Natural killer cell (primary cell): ENCODE data around the gene GRIK5. TPM values are rescaled to one million over a fixed set of nuclear protein-coding genes. Genes with fewer than 3 reads are reported as not detected.

ENCODE experiments used
- ATAC-seq, 3 donors: fragments of 150-1000 bp in 2 of 3; fragments of 200-7000 bp in 1 of 3; cut with Tn5 transposase; 1 replicate in 1 of 3; 2 replicates in 2 of 3; pipeline ENCODE4 v1.10.0; 2021; ENCODE audit warnings: mild to moderate bottlenecking in 2 of 3, moderate library complexity in 2 of 3
- DNase-seq, 2 donors: peaks; one replicate each; pipeline versions ENCODE4 v3.0.0 to v3.0.0-alpha.2; 2013 to 2021; ENCODE audit warnings: mixed read lengths in 1 of 2
- H3K27ac ChIP-seq: one replicate; pipeline ENCODE4 v1.5.1; 2013; ENCODE audit warnings: mild to moderate bottlenecking, low read length
- H3K27me3 ChIP-seq: one replicate; pipeline ENCODE4 v1.6.1; 2013; ENCODE audit warnings: low read length; ENCODE audit not compliant: control insufficient read depth, insufficient read depth
- H3K36me3 ChIP-seq: one replicate; pipeline ENCODE4 v1.6.1; 2013; ENCODE audit warnings: low read length; ENCODE audit not compliant: control insufficient read depth, insufficient read depth
- H3K4me1 ChIP-seq: one replicate; pipeline ENCODE4 v1.6.1; 2013; ENCODE audit warnings: low read length; ENCODE audit not compliant: control insufficient read depth, insufficient read depth
- H3K4me3 ChIP-seq: one replicate; pipeline ENCODE4 v1.5.1; 2013; ENCODE audit warnings: low read length
- H3K9me3 ChIP-seq: one replicate; pipeline ENCODE4 v1.6.1; 2013; ENCODE audit warnings: low read length; ENCODE audit not compliant: control insufficient read depth, insufficient read depth
- H3K27ac Mint-ChIP-seq, 2 donors: one replicate each; pipeline ENCODE4 v1.8.0; 2022; ENCODE audit warnings: mild to moderate bottlenecking in 2 of 2, mixed read lengths in 2 of 2, moderate library complexity in 1 of 2
- H3K27me3 Mint-ChIP-seq, 2 donors: one replicate each; pipeline ENCODE4 v1.8.0; 2022; ENCODE audit warnings: low read depth in 2 of 2, mixed read lengths in 2 of 2
- H3K36me3 Mint-ChIP-seq: one replicate; pipeline ENCODE4 v1.8.0; 2022; ENCODE audit warnings: mixed read lengths
- H3K4me1 Mint-ChIP-seq, 2 donors: one replicate each; pipeline ENCODE4 v1.8.0; 2022; ENCODE audit warnings: mixed read lengths in 2 of 2
- H3K4me3 Mint-ChIP-seq: one replicate; pipeline ENCODE4 v1.8.0; 2022; ENCODE audit warnings: mild to moderate bottlenecking, moderate library complexity, mixed read lengths
- H3K9me3 Mint-ChIP-seq, 2 donors: one replicate each; pipeline ENCODE4 v1.8.0; 2022; ENCODE audit warnings: mixed read lengths in 2 of 2
- WGBS: methylation state at CpG from one replicate; pipeline ENCODE4 v1.1.7; 2013; ENCODE audit warnings: missing lambda C conversion rate; ENCODE audit not compliant: insufficient coverage; 5-methylcytosine and 5-hydroxymethylcytosine counted together
- intact Hi-C: fragments of 100-400 bp; cut with micrococcal nuclease; formaldehyde crosslinking; loops from one replicate; pipeline ENCODE4 v1.14.2; 2022
- total RNA-seq, 4 donors: library from RNA; stranded (reverse); fragments of 120-200 nt in 1 of 4; gene quantifications; one replicate each; pipeline versions ENCODE4 v1.2.3 to v1.2.4, GENCODE V29; 2013 to 2022
- TF ChIP-seq, protein P1 (sequence below): fragments of 200-600 bp; IDR thresholded peaks from one replicate; pipeline ENCODE4 v1.8.0; 2022; ENCODE audit warnings: antibody characterized with exemption

GRIK5 gene
- total RNA-seq, 3 donors from 2014 or later (not counting 1 experiment from before 2014, with no cell fraction given): 0.31 to 2.1 TPM; not detected in 1

DNA sequence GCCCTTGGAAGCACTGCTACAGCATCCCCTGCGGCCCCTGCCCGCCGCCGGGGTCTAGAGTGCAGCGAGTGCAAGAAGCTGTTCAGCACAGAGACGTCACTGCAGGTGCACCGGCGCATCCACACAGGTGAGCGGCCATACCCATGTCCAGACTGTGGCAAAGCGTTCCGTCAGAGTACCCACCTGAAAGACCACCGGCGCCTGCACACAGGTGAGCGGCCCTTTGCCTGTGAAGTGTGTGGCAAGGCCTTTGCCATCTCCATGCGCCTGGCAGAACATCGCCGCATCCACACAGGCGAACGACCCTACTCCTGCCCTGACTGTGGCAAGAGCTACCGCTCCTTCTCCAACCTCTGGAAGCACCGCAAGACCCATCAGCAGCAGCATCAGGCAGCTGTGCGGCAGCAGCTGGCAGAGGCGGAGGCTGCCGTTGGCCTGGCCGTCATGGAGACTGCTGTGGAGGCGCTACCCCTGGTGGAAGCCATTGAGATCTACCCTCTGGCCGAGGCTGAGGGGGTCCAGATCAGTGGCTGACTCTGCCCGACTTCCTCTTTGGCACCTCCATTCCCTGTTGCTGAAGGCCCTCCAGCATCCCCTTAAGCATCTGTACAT lies 10.9 kb upstream of the GRIK5 start:
- intact Hi-C loops: no loop called here

DNA sequence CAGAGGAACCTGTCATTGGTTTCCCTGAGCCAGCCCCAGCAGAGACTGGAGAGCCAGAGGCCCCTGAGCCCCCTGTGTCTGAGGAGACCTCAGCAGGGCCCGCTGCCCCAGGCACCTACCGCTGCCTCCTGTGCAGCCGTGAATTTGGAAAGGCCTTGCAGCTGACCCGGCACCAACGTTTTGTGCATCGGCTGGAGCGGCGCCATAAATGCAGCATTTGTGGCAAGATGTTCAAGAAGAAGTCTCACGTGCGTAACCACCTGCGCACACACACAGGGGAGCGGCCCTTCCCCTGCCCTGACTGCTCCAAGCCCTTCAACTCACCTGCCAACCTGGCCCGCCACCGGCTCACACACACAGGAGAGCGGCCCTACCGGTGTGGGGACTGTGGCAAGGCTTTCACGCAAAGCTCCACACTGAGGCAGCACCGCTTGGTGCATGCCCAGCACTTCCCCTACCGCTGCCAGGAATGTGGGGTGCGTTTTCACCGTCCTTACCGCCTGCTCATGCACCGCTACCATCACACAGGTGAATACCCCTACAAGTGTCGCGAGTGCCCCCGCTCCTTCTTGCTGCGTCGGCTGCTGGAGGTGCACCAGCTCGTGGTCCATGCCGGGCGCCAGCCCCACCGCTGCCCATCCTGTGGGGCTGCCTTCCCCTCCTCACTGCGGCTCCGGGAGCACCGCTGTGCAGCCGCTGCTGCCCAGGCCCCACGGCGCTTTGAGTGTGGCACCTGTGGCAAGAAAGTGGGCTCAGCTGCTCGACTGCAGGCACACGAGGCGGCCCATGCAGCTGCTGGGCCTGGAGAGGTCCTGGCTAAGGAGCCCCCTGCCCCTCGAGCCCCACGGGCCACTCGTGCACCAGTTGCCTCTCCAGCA lies 10.1 kb upstream of the GRIK5 start:
- Histone ChIP-seq H3K36me3 (peaks cover 38% of the 10 kb centered on the region), H3K4me3 (no peak overlapping the region), H3K4me1 (peaks cover 12% of the 10 kb centered on the region), H3K27me3 (no peaks in the 10 kb centered on the region), H3K9me3 (no peaks in the 10 kb centered on the region), H3K27ac (no peak overlapping the region)
- Mint-ChIP-seq H3K36me3 (no peaks in the 10 kb centered on the region), H3K27me3 (no peaks in the 10 kb centered on the region), H3K4me1 (peaks cover 43 to 44% of the 10 kb centered on the region in 2 donors), H3K9me3 (no peaks in the 10 kb centered on the region), H3K27ac (no peak overlapping the region), H3K4me3 (no peak overlapping the region)
- 97% methylated on average over 44 of the region's 44 CpGs for WGBS
- DNase-seq (no peak), ATAC-seq (no peak)
- intact Hi-C loops: no loop called here
- TF ChIP-seq, protein P1, sequence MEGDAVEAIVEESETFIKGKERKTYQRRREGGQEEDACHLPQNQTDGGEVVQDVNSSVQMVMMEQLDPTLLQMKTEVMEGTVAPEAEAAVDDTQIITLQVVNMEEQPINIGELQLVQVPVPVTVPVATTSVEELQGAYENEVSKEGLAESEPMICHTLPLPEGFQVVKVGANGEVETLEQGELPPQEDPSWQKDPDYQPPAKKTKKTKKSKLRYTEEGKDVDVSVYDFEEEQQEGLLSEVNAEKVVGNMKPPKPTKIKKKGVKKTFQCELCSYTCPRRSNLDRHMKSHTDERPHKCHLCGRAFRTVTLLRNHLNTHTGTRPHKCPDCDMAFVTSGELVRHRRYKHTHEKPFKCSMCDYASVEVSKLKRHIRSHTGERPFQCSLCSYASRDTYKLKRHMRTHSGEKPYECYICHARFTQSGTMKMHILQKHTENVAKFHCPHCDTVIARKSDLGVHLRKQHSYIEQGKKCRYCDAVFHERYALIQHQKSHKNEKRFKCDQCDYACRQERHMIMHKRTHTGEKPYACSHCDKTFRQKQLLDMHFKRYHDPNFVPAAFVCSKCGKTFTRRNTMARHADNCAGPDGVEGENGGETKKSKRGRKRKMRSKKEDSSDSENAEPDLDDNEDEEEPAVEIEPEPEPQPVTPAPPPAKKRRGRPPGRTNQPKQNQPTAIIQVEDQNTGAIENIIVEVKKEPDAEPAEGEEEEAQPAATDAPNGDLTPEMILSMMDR: no peak

More for the DNA sequence above, 10.9 kb upstream of the GRIK5 start:
- WGBS: 96% methylated on average over 28 of the region's 28 CpGs
- Histone ChIP-seq H3K27ac (no peak overlapping the region), H3K9me3 (no peaks in the 10 kb centered on the region), H3K36me3 (peaks cover 38% of the 10 kb centered on the region), H3K4me3 (no peak overlapping the region), H3K4me1 (peaks cover 9% of the 10 kb centered on the region), H3K27me3 (no peaks in the 10 kb centered on the region)
- Mint-ChIP-seq H3K9me3 (no peaks in the 10 kb centered on the region), H3K27ac (no peak overlapping the region), H3K4me3 (no peak overlapping the region), H3K27me3 (no peaks in the 10 kb centered on the region), H3K36me3 (no peaks in the 10 kb centered on the region), H3K4me1 (peaks cover 35 to 40% of the 10 kb centered on the region in 2 donors)
- DNase-seq: no peak
- TF ChIP-seq, protein P1: no peak
- no peak for ATAC-seq

DNA sequence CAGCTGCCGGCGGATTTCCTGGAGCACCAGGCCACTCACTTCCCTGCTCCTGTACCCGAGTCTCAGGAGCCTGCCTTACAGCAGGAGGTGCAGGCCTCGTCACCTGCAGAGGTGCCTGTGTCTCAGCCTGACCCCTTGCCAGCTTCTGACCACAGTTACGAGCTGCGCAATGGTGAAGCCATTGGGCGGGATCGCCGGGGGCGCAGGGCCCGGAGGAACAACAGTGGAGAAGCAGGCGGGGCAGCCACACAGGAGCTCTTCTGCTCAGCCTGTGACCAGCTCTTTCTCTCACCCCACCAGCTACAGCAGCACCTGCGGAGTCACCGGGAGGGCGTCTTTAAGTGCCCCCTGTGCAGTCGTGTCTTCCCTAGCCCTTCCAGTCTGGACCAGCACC lies 9.3 kb upstream of the GRIK5 start:
- TF ChIP-seq, protein P1: no peak
- ATAC-seq (no peak), DNase-seq (no peak)
- H3K4me1 Mint-ChIP-seq: peaks cover 44 to 48% of the 10 kb centered on the region in 2 donors
- no peak overlapping the region for H3K4me3 ChIP-seq
- intact Hi-C loops: no loop called here
- H3K4me1 ChIP-seq: peaks cover 17% of the 10 kb centered on the region
- H3K36me3 ChIP-seq: peaks cover 38% of the 10 kb centered on the region
- no peak overlapping the region for H3K4me3 Mint-ChIP-seq
- H3K27me3 Mint-ChIP-seq: no peaks in the 10 kb centered on the region
- no peaks in the 10 kb centered on the region for H3K9me3 ChIP-seq
- no peaks in the 10 kb centered on the region for H3K36me3 Mint-ChIP-seq
- H3K27ac Mint-ChIP-seq: no peak overlapping the region
- H3K9me3 Mint-ChIP-seq: no peaks in the 10 kb centered on the region
- H3K27me3 ChIP-seq: no peaks in the 10 kb centered on the region
- 90% methylated on average over 16 of the region's 16 CpGs for WGBS
- H3K27ac ChIP-seq: no peak overlapping the region
